ENCODE measurements around the gene PTAFR. TPM values are rescaled to one million over a fixed set of nuclear protein-coding genes. Genes with fewer than 3 reads are reported as not detected.

PTAFR gene
- total RNA-seq, 1 donor from 2014 or later: 1.5 TPM

- Histone ChIP-seq H3K36me3 (peaks cover 73% of the 10 kb centered on the region), H3K27ac (replicated peaks) (no peak overlapping the region), H3K9me3 (replicated peaks) (no peaks in the 10 kb centered on the region), H3K27me3 (ENCODE audit: low read depth) (no peaks in the 10 kb centered on the region), H3K4me1 (peaks cover 6% of the 10 kb centered on the region), H3K4me3 (no peak overlapping the region)
- intact Hi-C loops (cut with micrococcal nuclease): no loop called here
- TF ChIP-seq CTCF (IDR thresholded peaks at IDR 0.05; ENCODE audit: borderline replicate concordance): no peak
- DNase-seq: no peak
Measured at GRCh38 chr1:28200234-28200873, 23.9 kb upstream of the PTAFR start.

DNA sequence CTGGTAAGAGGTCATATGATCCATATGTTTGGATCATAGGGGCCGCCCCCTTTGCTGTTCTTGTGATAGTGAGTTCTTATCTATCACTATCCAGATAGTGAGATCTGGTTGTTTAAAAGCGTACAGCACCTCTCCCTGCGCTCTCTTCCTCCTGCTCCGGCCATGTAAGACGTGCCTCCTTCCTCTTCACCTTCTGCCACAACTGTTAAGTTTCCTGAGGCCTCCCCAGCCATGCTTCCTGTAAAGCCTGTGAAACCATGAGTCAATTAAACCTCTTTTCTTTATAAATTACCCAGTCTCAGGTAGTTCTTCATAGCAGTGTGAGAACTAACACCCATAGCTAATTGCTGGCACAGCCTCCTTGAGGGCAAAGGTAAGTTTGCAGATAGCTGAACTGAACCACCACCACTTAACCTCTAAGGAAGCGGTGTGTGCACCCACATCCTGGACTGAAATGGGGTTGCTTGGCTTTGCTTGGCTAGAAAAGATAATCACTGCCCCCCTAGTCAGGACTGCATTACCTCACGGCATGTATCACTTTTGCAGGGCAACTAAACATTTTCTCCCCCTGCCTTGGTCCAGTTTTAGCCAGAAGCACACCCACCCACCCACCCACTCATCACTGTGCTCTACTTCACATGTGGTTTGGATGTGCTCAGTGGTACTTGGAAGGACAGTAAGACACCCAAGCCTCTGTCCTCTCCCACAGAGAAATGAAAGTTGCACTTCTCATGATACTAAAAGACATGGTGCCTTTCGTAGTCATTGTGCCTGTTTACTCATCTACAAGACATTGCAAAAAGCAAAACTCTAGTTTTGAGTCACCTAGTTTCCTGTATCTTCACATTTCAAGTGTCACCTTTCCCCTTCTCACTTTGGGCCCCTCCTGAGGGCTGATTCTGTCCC lies 23.1 kb upstream of the PTAFR start:
- H3K4me3 ChIP-seq: no peak overlapping the region
- peaks cover 6% of the 10 kb centered on the region for H3K4me1 ChIP-seq
- no peak overlapping the region for H3K27ac ChIP-seq (replicated peaks)
- H3K36me3 ChIP-seq: peaks cover 65% of the 10 kb centered on the region
- H3K9me3 ChIP-seq (replicated peaks): no peaks in the 10 kb centered on the region
- intact Hi-C loops (cut with micrococcal nuclease): no loop called here
- no peak for TF ChIP-seq CTCF (IDR thresholded peaks at IDR 0.05; ENCODE audit: borderline replicate concordance)
- no peak for DNase-seq
- no peaks in the 10 kb centered on the region for H3K27me3 ChIP-seq (ENCODE audit: low read depth)

DNA sequence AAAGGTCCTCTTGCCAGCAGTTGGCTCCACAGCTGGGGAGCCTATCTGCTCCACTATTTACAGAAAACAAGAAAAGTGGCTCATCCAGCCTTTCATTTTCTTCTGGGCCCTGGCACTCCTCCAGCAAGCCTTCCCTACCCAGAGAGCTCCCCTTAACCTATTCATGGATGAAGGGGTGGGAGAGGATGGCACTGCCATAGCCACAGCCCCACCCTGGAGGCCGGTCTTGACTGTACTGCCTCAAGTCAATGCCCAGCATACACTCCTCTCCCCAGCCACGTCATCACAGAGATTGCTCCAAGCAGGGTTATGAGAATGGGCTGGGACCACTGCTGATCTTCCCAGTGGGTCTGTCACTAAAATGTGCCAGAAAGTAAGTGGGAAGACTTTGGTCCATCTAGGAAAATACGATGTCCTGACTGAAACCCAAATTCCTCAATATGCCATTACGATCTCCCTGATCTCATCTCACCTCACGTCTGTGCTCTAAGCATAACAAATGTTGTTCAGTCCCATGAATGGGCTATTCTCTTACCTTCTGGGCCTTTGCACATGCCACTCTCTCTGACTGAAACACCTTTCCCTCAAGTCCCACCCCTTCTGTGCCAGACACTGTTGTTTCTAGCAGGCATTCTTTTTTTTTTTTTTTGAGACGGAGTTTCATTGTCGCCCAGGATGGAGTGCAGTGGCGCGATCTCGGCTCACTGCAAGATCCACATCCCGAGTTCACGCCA lies 21.4 kb upstream of the PTAFR start:
- H3K4me1 ChIP-seq: peaks cover 6% of the 10 kb centered on the region
- H3K27ac ChIP-seq (replicated peaks): no peak overlapping the region
- no peak for TF ChIP-seq CTCF (IDR thresholded peaks at IDR 0.05; ENCODE audit: borderline replicate concordance)
- peaks cover 48% of the 10 kb centered on the region for H3K36me3 ChIP-seq
- DNase-seq: no peak
- intact Hi-C loops (cut with micrococcal nuclease): no loop called here
- H3K27me3 ChIP-seq (ENCODE audit: low read depth): no peaks in the 10 kb centered on the region
- no peak overlapping the region for H3K4me3 ChIP-seq
- no peaks in the 10 kb centered on the region for H3K9me3 ChIP-seq (replicated peaks)

DNA sequence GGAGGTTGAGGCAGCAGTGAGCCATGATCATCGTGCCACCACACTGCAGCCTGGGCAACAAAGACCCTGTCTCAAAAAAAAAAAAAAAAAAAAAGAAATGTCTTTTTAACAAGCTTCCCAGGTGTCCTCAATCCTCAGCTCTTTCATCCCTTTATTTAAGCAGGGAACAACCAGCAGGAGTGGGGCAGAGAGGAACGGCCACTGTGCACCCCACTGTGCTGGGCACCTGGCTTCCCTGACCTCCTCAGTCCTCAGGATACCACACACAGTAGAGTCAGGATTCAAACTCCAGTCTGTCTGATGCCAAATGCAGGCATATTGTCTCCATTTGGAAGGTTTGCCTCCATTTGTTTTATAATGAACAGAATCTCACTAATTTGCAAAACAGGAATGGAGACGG lies 19.8 kb upstream of the PTAFR start:
- Histone ChIP-seq H3K4me1 (peaks cover 6% of the 10 kb centered on the region), H3K9me3 (replicated peaks) (no peaks in the 10 kb centered on the region), H3K27me3 (ENCODE audit: low read depth) (no peaks in the 10 kb centered on the region), H3K4me3 (no peak overlapping the region), H3K27ac (replicated peaks) (no peak overlapping the region), H3K36me3 (peaks cover 33% of the 10 kb centered on the region)
- no peak for DNase-seq
- intact Hi-C loops (cut with micrococcal nuclease): no loop called here
- no peak for TF ChIP-seq CTCF (IDR thresholded peaks at IDR 0.05; ENCODE audit: borderline replicate concordance)

DNA sequence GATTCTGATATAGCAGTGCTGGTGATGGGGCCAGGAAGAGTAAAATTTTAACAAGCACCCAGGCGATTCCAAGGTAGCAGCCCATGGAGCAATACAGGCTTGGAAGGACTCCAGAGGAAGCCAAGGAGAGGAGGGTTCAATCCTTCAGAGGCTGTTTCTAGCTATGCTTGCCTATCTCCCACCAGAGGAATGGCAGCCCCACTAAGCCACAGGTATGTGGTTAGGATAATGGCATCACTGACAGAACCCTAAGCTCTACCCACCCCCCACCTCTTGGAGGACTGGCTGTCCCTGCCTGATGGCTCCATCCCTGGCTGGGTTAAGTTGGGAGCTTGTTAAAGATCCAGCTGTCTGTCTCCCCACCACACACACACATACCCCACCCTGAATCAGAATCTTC lies 19.3 kb upstream of the PTAFR start:
- Histone ChIP-seq H3K4me1 (peaks cover 11% of the 10 kb centered on the region), H3K36me3 (peaks cover 27% of the 10 kb centered on the region), H3K4me3 (no peak overlapping the region), H3K9me3 (replicated peaks) (no peaks in the 10 kb centered on the region), H3K27ac (replicated peaks) (no peak overlapping the region), H3K27me3 (ENCODE audit: low read depth) (no peaks in the 10 kb centered on the region)
- no peak for TF ChIP-seq CTCF (IDR thresholded peaks at IDR 0.05; ENCODE audit: borderline replicate concordance)
- DNase-seq: no peak
- intact Hi-C loops (cut with micrococcal nuclease): no loop called here

Measured in left ventricle myocardium inferior (tissue), 1 donor.